Endothelial cell of umbilical vein (primary cell): ENCODE measurements around the gene PCDHB12. TPM values are rescaled to one million over a fixed set of nuclear protein-coding genes. Genes with fewer than 3 reads are reported as not detected.
"Not testable (repeated sequence)": the region's sequence is repeated elsewhere in the genome, so short reads cannot be mapped to it uniquely, and the experiment has no call there.

ENCODE experiments used
- BruUV-seq: library from RNA; stranded (reverse); fragments of 400-500 nt; replicated peaks from 2 replicates; lab custom pipeline; 2021; lab: Mats Ljungman, UMichigan
- CTCF ChIA-PET: fragments of 300-600, 350-600 bp; sonication (Branson Sonifier 250); formaldehyde crosslinking; loops from one replicate; lab custom pipeline; 2021; ENCODE audit warnings: antibody characterized with exemption, inconsistent platforms; lab: Charles Lee
- POLR2A ChIA-PET: fragments of 300-600, 350-600 bp; sonication (Branson Sonifier 250); formaldehyde crosslinking; loops from one replicate; lab custom pipeline; 2021; ENCODE audit warnings: antibody characterized with exemption, inconsistent platforms; lab: Charles Lee
- DNase-seq: peaks from one replicate; pipeline ENCODE4 v3.0.0-alpha.2; 2011; ENCODE audit warnings: low read depth, low spot score
- FAIRE-seq: peaks from 2 replicates; lab custom pipeline; 2011; peaks lifted over from hg19 to GRCh38; lab: Jason Lieb, UNC
- H2AFZ ChIP-seq: 2 replicates; pipeline ENCODE4 v1.6.0; 2012; ENCODE audit warnings: low read depth, low read length, control low read depth, inconsistent platforms
- H3K27ac ChIP-seq: 2 replicates; pipeline ENCODE4 v1.5.1; 2011; ENCODE audit warnings: low read depth, mild to moderate bottlenecking, control low read depth, low read length, moderate library complexity; ENCODE audit not compliant: insufficient read depth
- H3K27me3 ChIP-seq, 2 experiments: 2 replicates each; pipeline versions ENCODE4 v1.6.0 to v1.6.1; 2011; ENCODE audit warnings: low read length in 2 of 2, mixed read lengths in 1 of 2; ENCODE audit not compliant: control insufficient read depth in 2 of 2, insufficient read depth in 2 of 2
- H3K36me3 ChIP-seq, 2 experiments: 2 replicates in 1 of 2; 3 replicates in 1 of 2; pipeline ENCODE4 v1.5.1; 2011; ENCODE audit warnings: low read length in 2 of 2, mild to moderate bottlenecking in 1 of 2, moderate library complexity in 1 of 2; ENCODE audit not compliant: control insufficient read depth in 2 of 2, insufficient read depth in 2 of 2; ENCODE audit errors: extremely low read depth in 1 of 2
- H3K4me1 ChIP-seq: 3 replicates; pipeline ENCODE4 v1.5.1; 2011; ENCODE audit warnings: mild to moderate bottlenecking, low read length; ENCODE audit not compliant: control insufficient read depth, insufficient read depth; ENCODE audit errors: extremely low read depth
- H3K4me2 ChIP-seq: 2 replicates; pipeline ENCODE4 v1.6.1; 2011; ENCODE audit warnings: low read length, control low read depth, mixed read lengths; ENCODE audit not compliant: insufficient read depth
- H3K4me3 ChIP-seq, 3 experiments: fragments of 200-600 bp in 1 of 3; sonication (generic), shearing (Covaris generic) in 1 of 3; replicated peaks in 1 of 3; 2 replicates each; pipeline ENCODE4 v1.5.1; 2011 to 2016; ENCODE audit warnings: control low read depth in 3 of 3, low read length in 3 of 3, mild to moderate bottlenecking in 2 of 3, inconsistent platforms in 1 of 3, low read depth in 1 of 3, moderate library complexity in 1 of 3; ENCODE audit not compliant: insufficient read depth in 1 of 3
- H3K79me2 ChIP-seq: 2 replicates; pipeline ENCODE4 v1.6.0; 2012; ENCODE audit warnings: low read length, inconsistent platforms; ENCODE audit not compliant: control insufficient read depth, insufficient read depth
- H3K9ac ChIP-seq: replicated peaks from 2 replicates; pipeline ENCODE3; 2011; ENCODE audit warnings: low read length, control low read depth; ENCODE audit not compliant: insufficient read depth; ENCODE audit errors: extremely low read depth
- H3K9me1 ChIP-seq: replicated peaks from 3 replicates; pipeline ENCODE4 v1.6.0; 2011; ENCODE audit warnings: mild to moderate bottlenecking, low read length; ENCODE audit not compliant: control insufficient read depth, insufficient read depth; ENCODE audit errors: extremely low read depth
- H3K9me3 ChIP-seq: replicated peaks from 2 replicates; pipeline ENCODE4 v1.5.1; 2012; ENCODE audit warnings: low read length, inconsistent platforms; ENCODE audit not compliant: control insufficient read depth, insufficient read depth
- H4K20me1 ChIP-seq: replicated peaks from 2 replicates; pipeline ENCODE3; 2011; ENCODE audit warnings: mild to moderate bottlenecking, low read length; ENCODE audit not compliant: control insufficient read depth, insufficient read depth; ENCODE audit errors: extremely low read depth
- GATA2 ChIP-seq: IDR thresholded peaks from 2 replicates; pipeline ENCODE4 v1.7.0; 2011; ENCODE audit warnings: low read depth, mild to moderate bottlenecking, moderate library complexity, mixed read lengths, low read length; ENCODE audit not compliant: insufficient read length, insufficient read depth
- MAX ChIP-seq: IDR thresholded peaks from 2 replicates; pipeline ENCODE4 v1.6.1; 2011; ENCODE audit not compliant: insufficient read depth, insufficient read length
- MYC ChIP-seq: IDR thresholded peaks from one replicate; pipeline ENCODE4 v1.6.1; 2011; ENCODE audit warnings: mild to moderate bottlenecking, low read depth, low read length
- POLR2AphosphoS5 ChIP-seq: IDR thresholded peaks from 2 replicates; pipeline ENCODE4 v1.6.1; 2012; ENCODE audit warnings: low read depth, mild to moderate bottlenecking, control low read depth, low read length, moderate library complexity; ENCODE audit not compliant: insufficient read depth
- dilution Hi-C: fragments of 300-500 bp; cut with MboI; formaldehyde crosslinking; loops from one replicate; pipeline ENCODE4 v1.15.0; 2019; ENCODE audit warnings: low sequenced_read_pairs; ENCODE audit not compliant: extremely low pct_ligation_motif_present
- intact Hi-C: fragments of 100-400 bp; cut with micrococcal nuclease; formaldehyde crosslinking; loops from one replicate; pipeline ENCODE4 v1.10.0; 2022
- polyA plus RNA-seq, 4 experiments: library from polyadenylated mRNA; depleted of rRNA in 3 of 4; stranded (reverse) in 3 of 4; unstranded in 1 of 4; fragments of >200 nt; gene quantifications; 2 replicates each; pipeline versions ENCODE4 v1.2.1 to v1.2.3, GENCODE V29; 2011 to 2012; ENCODE audit warnings: missing spikeins in 1 of 4
- total RNA-seq: library from RNA; stranded (reverse); gene quantifications from 2 replicates; pipeline ENCODE4 v1.2.3, GENCODE V29; 2021
- TF ChIP-seq, protein P1 (sequence below), 2 donors: IDR thresholded peaks; 1 replicate in 1 of 2; 2 replicates in 1 of 2; pipeline ENCODE4 v1.5.1; 2011; ENCODE audit warnings: low read length in 2 of 2, mild to moderate bottlenecking in 2 of 2, moderate library complexity in 2 of 2, control low read depth in 1 of 2, inconsistent platforms in 1 of 2, low read depth in 1 of 2; ENCODE audit not compliant: insufficient read depth in 1 of 2; ENCODE audit errors: extremely low read depth in 1 of 2

PCDHB12 gene
- total and polyA plus RNA-seq, 2 donors (not counting 3 experiments of a cell fraction or from before 2014, with no cell fraction given) = 0.20 to 0.36 TPM

- Histone ChIP-seq H3K4me3 (no peak within 1 kb of the TSS), H3K27ac (no peak within 1 kb of the TSS), H3K4me2 (no peak within 1 kb of the TSS), H3K9ac (no peak within 1 kb of the TSS), H3K36me3 (no peaks in the 10 kb centered on the region), H3K79me2 (no peaks in the 10 kb centered on the region), H4K20me1 (no peaks in the 10 kb centered on the region), H2AFZ (no peak within 1 kb of the TSS), H3K27me3 (no peaks in the 10 kb centered on the region), H3K9me1 (no peaks in the 10 kb centered on the region), H3K9me3 (no peaks in the 10 kb centered on the region), H3K4me1 (no peaks in the 10 kb centered on the region)
- BruUV-seq = no TSS peak
- CTCF ChIA-PET = no interaction called here
- DNase-seq (peak; percentile 35), FAIRE-seq (no peak)
- intact Hi-C loops = no loop called here
- TF ChIP-seq GATA2 = no peak
- no peak for TF ChIP-seq POLR2AphosphoS5
- TF ChIP-seq MAX = no peak
- TF ChIP-seq, protein P1, sequence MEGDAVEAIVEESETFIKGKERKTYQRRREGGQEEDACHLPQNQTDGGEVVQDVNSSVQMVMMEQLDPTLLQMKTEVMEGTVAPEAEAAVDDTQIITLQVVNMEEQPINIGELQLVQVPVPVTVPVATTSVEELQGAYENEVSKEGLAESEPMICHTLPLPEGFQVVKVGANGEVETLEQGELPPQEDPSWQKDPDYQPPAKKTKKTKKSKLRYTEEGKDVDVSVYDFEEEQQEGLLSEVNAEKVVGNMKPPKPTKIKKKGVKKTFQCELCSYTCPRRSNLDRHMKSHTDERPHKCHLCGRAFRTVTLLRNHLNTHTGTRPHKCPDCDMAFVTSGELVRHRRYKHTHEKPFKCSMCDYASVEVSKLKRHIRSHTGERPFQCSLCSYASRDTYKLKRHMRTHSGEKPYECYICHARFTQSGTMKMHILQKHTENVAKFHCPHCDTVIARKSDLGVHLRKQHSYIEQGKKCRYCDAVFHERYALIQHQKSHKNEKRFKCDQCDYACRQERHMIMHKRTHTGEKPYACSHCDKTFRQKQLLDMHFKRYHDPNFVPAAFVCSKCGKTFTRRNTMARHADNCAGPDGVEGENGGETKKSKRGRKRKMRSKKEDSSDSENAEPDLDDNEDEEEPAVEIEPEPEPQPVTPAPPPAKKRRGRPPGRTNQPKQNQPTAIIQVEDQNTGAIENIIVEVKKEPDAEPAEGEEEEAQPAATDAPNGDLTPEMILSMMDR (IDR thresholded peaks at IDR 0.05; ENCODE audit: extremely low read depth in 1 of 2, insufficient read depth in 1 of 2, low read depth in 1 of 2, low read length in 2 of 2) = peak; percentile 19 to 30
- no peak for TF ChIP-seq MYC
- POLR2A ChIA-PET = no interaction called here
- dilution Hi-C loops = no loop called here
These were observed 35.9 kb upstream of the PCDHB12 start, which contains the start of gene PCDHB7 for GRCh38 chr5:141172381-141173204. TSS of gene PCDHB7 (plus strand) at chr5:141172644. CDS start at chr5:141172836, 192 bp downstream.

DNA sequence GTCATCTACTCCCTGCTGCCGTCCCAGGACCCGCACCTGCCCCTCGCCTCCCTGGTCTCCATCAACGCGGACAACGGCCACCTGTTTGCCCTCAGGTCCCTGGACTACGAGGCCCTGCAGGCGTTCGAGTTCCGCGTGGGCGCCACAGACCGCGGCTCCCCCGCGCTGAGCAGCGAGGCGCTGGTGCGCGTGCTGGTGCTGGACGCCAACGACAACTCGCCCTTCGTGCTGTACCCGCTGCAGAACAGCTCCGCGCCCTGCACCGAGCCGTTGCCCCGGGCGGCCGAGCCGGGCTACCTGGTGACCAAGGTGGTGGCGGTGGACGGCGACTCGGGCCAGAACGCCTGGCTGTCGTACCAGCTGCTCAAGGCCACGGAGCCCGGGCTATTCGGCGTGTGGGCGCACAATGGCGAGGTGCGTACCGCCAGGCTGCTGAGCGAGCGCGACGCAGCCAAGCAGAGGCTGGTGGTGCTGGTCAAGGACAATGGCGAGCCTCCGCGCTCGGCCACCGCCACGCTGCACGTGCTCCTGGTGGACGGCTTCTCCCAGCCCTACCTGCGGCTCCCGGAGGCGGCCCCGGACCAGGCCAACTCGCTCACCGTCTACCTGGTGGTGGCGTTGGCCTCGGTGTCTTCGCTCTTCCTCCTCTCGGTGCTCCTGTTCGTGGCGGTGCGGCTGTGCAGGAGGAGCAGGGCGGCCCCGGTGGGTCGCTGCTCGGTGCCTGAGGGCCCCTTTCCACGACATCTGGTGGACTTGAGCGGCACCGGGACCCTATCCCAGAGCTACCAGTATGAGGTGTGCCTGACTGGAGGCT, 34.0 kb upstream of the PCDHB12 start:
- H3K4me1 ChIP-seq, dilution Hi-C loops, intact Hi-C loops, FAIRE-seq, H3K79me2 ChIP-seq, H3K9me3 ChIP-seq, H2AFZ ChIP-seq, CTCF ChIA-PET, H3K4me3 ChIP-seq, H4K20me1 ChIP-seq, H3K9ac ChIP-seq, DNase-seq, H3K27me3 ChIP-seq, H3K9me1 ChIP-seq, H3K36me3 ChIP-seq, H3K27ac ChIP-seq, POLR2A ChIA-PET, BruUV-seq, H3K4me2 ChIP-seq: not testable (repeated sequence)
